HepG2 (cell line): ENCODE results near the gene B3GNT8. TPM values are rescaled to one million over a fixed set of nuclear protein-coding genes. Genes with fewer than 3 reads are reported as not detected.

Source experiments
- ARNT2 ChIP-seq: sonication (generic); formaldehyde crosslinking; IDR thresholded peaks from 2 replicates; pipeline ENCODE4 v1.8.0; 2022; ENCODE audit warnings: mild to moderate bottlenecking, low read depth, missing genetic modification reagents, moderate library complexity
- BRD4 ChIP-seq: sonication (generic); formaldehyde crosslinking; IDR thresholded peaks from 2 replicates; pipeline ENCODE4 v1.4.0; 2020; ENCODE audit warnings: missing genetic modification reagents
- CBX5 ChIP-seq: sonication (generic); formaldehyde crosslinking; IDR thresholded peaks from 2 replicates; pipeline ENCODE4 v1.4.0; 2020; ENCODE audit warnings: missing genetic modification reagents, borderline replicate concordance
- E2F2 ChIP-seq: sonication (generic); formaldehyde crosslinking; IDR thresholded peaks from 2 replicates; pipeline ENCODE4 v1.4.0; 2020; ENCODE audit warnings: missing genetic modification reagents, borderline replicate concordance
- HDAC6 ChIP-seq: fragments of 200-600 bp; sonication (generic); IDR thresholded peaks from 2 replicates; pipeline ENCODE4 v1.7.0; 2017; ENCODE audit warnings: mild to moderate bottlenecking, antibody characterized with exemption, low read length, low read depth
- KMT2A ChIP-seq: sonication (generic); formaldehyde crosslinking; IDR thresholded peaks from 2 replicates; pipeline ENCODE4 v1.4.0; 2020; ENCODE audit warnings: missing genetic modification reagents
- PAF1 ChIP-seq: IDR thresholded peaks from 2 replicates; pipeline ENCODE4 v1.6.1; 2016; ENCODE audit warnings: missing genetic modification reagents, missing compliant biosample characterization
- PAXIP1 ChIP-seq: sonication (generic); formaldehyde crosslinking; conservative IDR thresholded peaks from 2 replicates; pipeline ENCODE4 v1.4.0; 2020; ENCODE audit warnings: mild to moderate bottlenecking, missing genetic modification reagents, moderate library complexity
- SNAPC4 ChIP-seq: sonication (generic); formaldehyde crosslinking; IDR thresholded peaks from 2 replicates; pipeline ENCODE4 v1.4.0; 2020; ENCODE audit warnings: mild to moderate bottlenecking, missing genetic modification reagents
- ZBTB7B ChIP-seq: sonication (generic); formaldehyde crosslinking; IDR thresholded peaks from 2 replicates; pipeline ENCODE4 v1.4.0; 2020; ENCODE audit warnings: missing genetic modification reagents
- ZHX1 ChIP-seq: sonication (generic); formaldehyde crosslinking; IDR thresholded peaks from 2 replicates; pipeline ENCODE4 v1.8.1; 2022; ENCODE audit warnings: low read depth, mild to moderate bottlenecking, missing genetic modification reagents
- ZNF24 ChIP-seq: fragments of 450-650 bp; IDR thresholded peaks from 2 replicates; pipeline ENCODE4 v1.6.1; 2017; ENCODE audit warnings: antibody characterized with exemption, mild to moderate bottlenecking
- ZNF362 ChIP-seq: sonication (generic); formaldehyde crosslinking; IDR thresholded peaks from 2 replicates; pipeline ENCODE4 v1.4.0; 2020; ENCODE audit warnings: missing genetic modification reagents, mild to moderate bottlenecking, borderline replicate concordance
- ZNF660 ChIP-seq: sonication (generic); formaldehyde crosslinking; IDR thresholded peaks from 2 replicates; pipeline ENCODE4 v1.5.1; 2020; ENCODE audit warnings: mild to moderate bottlenecking, low read depth, missing genetic modification reagents, borderline replicate concordance
- ZNF672 ChIP-seq: sonication (generic); formaldehyde crosslinking; IDR thresholded peaks from 2 replicates; pipeline ENCODE4 v1.8.1; 2022; ENCODE audit warnings: missing genetic modification reagents
- polyA plus RNA-seq, 8 experiments: library from polyadenylated mRNA; depleted of rRNA in 3 of 8; stranded (reverse) in 7 of 8; unstranded in 1 of 8; fragments of >200 nt; fragmentation: Illumina TruSeq in 4 of 8; extraction: Trizol in 4 of 8; gene quantifications; 2 replicates each; pipeline versions ENCODE4 v1.2.1 to v1.2.3, GENCODE V29; 2011 to 2016; ENCODE audit warnings: low read depth in 4 of 8, missing spikeins in 1 of 8, mixed read lengths in 1 of 8; ENCODE audit not compliant: insufficient read depth in 1 of 8
- total RNA-seq, 5 experiments: library from RNA; depleted of rRNA; stranded (reverse); fragments of >200 nt; fragmentation: Illumina TruSeq; extraction: Trizol; gene quantifications; 2 replicates each; pipeline ENCODE4 v1.2.3, GENCODE V29; 2016; ENCODE audit warnings: low read depth in 1 of 5

Gene B3GNT8
- total and polyA plus RNA-seq, 2 of the 13 experiments (the other 11 are each of a cell fraction or from before 2014, with no cell fraction given) = 0.26 to 1.9 TPM

- no peak for TF ChIP-seq SNAPC4 (CRISPR knock-in tag)
- TF ChIP-seq PAXIP1 = peak; percentile 8; the same call in 1 of the 2 replicates
- no peak for TF ChIP-seq ZBTB7B (CRISPR knock-in tag)
- no peak for TF ChIP-seq ZNF660 (CRISPR knock-in tag)
- no peak for TF ChIP-seq HDAC6
- TF ChIP-seq ARNT2 (CRISPR knock-in tag) = 0 out of 2 replicates have a peak, but pooled peaks have one; percentile 27
- TF ChIP-seq ZHX1 (CRISPR knock-in tag) = no peak
- no peak for TF ChIP-seq PAF1 (CRISPR knock-in tag)
- no peak for TF ChIP-seq E2F2 (CRISPR knock-in tag)
- TF ChIP-seq CBX5 = no peak
- TF ChIP-seq ZNF24 = no peak
- no peak for TF ChIP-seq BRD4
- no peak for TF ChIP-seq ZNF362
- no peak for TF ChIP-seq ZNF672 (CRISPR knock-in tag)
- TF ChIP-seq KMT2A = no peak
Observed at GRCh38 chr19:41376241-41376997, 50.8 kb downstream of the B3GNT8 start, which contains the start of gene TMEM91 (continued).
